OCI-LY7 (cell line): ENCODE data around the gene DXO. TPM values are rescaled to one million over a fixed set of nuclear protein-coding genes. Genes with fewer than 3 reads are reported as not detected.

Experiments
- microRNA-seq: library from miRNA; unstranded; fragments of <30 nt; microRNA quantifications from one replicate; pipeline ENCODE4 v1.2.0, GENCODE V29; 2022; ENCODE audit warnings: borderline replicate concordance
- small RNA-seq: library from RNA; depleted of rRNA; stranded (forward); fragments of <200 nt; gene quantifications from one replicate; pipeline ENCODE3, GENCODE V24; 2014
- total RNA-seq, 2 experiments: library from RNA; depleted of rRNA in 1 of 2; stranded (reverse); fragments of >200 nt in 1 of 2; shearing (Covaris generic) in 1 of 2; gene quantifications; 2 replicates each; pipeline ENCODE4 v1.2.3, GENCODE V29; 2014 to 2022

DXO gene
- total RNA-seq, 2 experiments from 2014 or later = 17.5 to 36.5 TPM

Small RNA genes lying within 50 kb of the gene (microRNA-seq; reads per million reads assigned to microRNA genes)
- not detected for gene MIR1236

Small RNA genes lying within 50 kb of the gene (small RNA-seq; reads per million reads assigned to genes)
- gene AL645922.1 = not detected

Other genes with a start within 250 kb of the DXO start
Only the 30 nearest of the 33 such genes appear.
- 104 and 108 TPM in 2 replicates for gene MSH5, start 232.1 kb downstream of the DXO start, total RNA-seq (2014; rRNA removed; shearing (Covaris generic))
- 218 and 258 TPM in 2 replicates for gene MSH5, start 232.1 kb downstream of the DXO start, total RNA-seq (2022)
- gene SAPCD1, start 209.5 kb downstream of the DXO start, total RNA-seq (2014; rRNA removed; shearing (Covaris generic)) = 31.3 and 47.1 TPM in 2 replicates
- 53.5 and 66.8 TPM in 2 replicates for gene SAPCD1, start 209.5 kb downstream of the DXO start, total RNA-seq (2022)
- gene VWA7, start 194.8 kb downstream of the DXO start, total RNA-seq (2014; rRNA removed; shearing (Covaris generic)) = 2.1 and 2.2 TPM in 2 replicates
- 3.7 and 6.5 TPM in 2 replicates for gene VWA7, start 194.8 kb downstream of the DXO start, total RNA-seq (2022)
- gene VARS1, start 176.4 kb downstream of the DXO start, total RNA-seq (2014; rRNA removed; shearing (Covaris generic)) = 47.0 and 51.2 TPM in 2 replicates
- 118 and 137 TPM in 2 replicates for gene VARS1, start 176.4 kb downstream of the DXO start, total RNA-seq (2022)
- 65.2 and 78.4 TPM in 2 replicates for gene LSM2, start 165.2 kb downstream of the DXO start, total RNA-seq (2014; rRNA removed; shearing (Covaris generic))
- gene LSM2, start 165.2 kb downstream of the DXO start, total RNA-seq (2022) = 78.0 and 82.6 TPM in 2 replicates
- gene HSPA1L, start 156.9 kb downstream of the DXO start, total RNA-seq (2014; rRNA removed; shearing (Covaris generic)) = 0.19 TPM in 1 of 2 replicates, not detected in the other
- gene HSPA1L, start 156.9 kb downstream of the DXO start, total RNA-seq (2022) = 0.15 and 0.49 TPM in 2 replicates
- gene HSPA1A, start 156.6 kb downstream of the DXO start, total RNA-seq (2014; rRNA removed; shearing (Covaris generic)) = 0.22 and 0.41 TPM in 2 replicates
- 0.81 and 2.2 TPM in 2 replicates for gene HSPA1A, start 156.6 kb downstream of the DXO start, total RNA-seq (2022)
- 160 and 177 TPM in 2 replicates for gene HSPA1B, start 144.4 kb downstream of the DXO start, total RNA-seq (2014; rRNA removed; shearing (Covaris generic))
- gene HSPA1B, start 144.4 kb downstream of the DXO start, total RNA-seq (2022) = 40.1 and 60.9 TPM in 2 replicates
- 5.5 and 7.0 TPM in 2 replicates for gene NEU1, start 109.3 kb downstream of the DXO start, total RNA-seq (2014; rRNA removed; shearing (Covaris generic))
- 10.6 and 13.4 TPM in 2 replicates for gene NEU1, start 109.3 kb downstream of the DXO start, total RNA-seq (2022)
- not detected in 2 replicates for gene SLC44A4, start 93.1 kb downstream of the DXO start, total RNA-seq (2014; rRNA removed; shearing (Covaris generic))
- not detected in 2 replicates for gene SLC44A4, start 93.1 kb downstream of the DXO start, total RNA-seq (2022)
- 49.5 and 55.1 TPM in 2 replicates for gene EHMT2, start 74.4 kb downstream of the DXO start, total RNA-seq (2014; rRNA removed; shearing (Covaris generic))
- 70.4 and 76.8 TPM in 2 replicates for gene EHMT2, start 74.4 kb downstream of the DXO start, total RNA-seq (2022)
- 12.8 and 17.6 TPM in 2 replicates for gene ZBTB12, start 70.1 kb downstream of the DXO start, total RNA-seq (2014; rRNA removed; shearing (Covaris generic))
- gene ZBTB12, start 70.1 kb downstream of the DXO start, total RNA-seq (2022) = 20.2 and 21.0 TPM in 2 replicates
- 3.1 and 3.4 TPM in 2 replicates for gene C2, start 44.4 kb downstream of the DXO start, total RNA-seq (2014; rRNA removed; shearing (Covaris generic))
- gene C2, start 44.4 kb downstream of the DXO start, total RNA-seq (2022) = 4.4 and 8.7 TPM in 2 replicates
- 1.1 TPM in 1 of 2 replicates, not detected in the other for gene CFB, start 26.0 kb downstream of the DXO start, total RNA-seq (2014; rRNA removed; shearing (Covaris generic))
- gene CFB, start 26.0 kb downstream of the DXO start, total RNA-seq (2022) = 1.2 and 2.4 TPM in 2 replicates
- gene NELFE, start 13.2 kb downstream of the DXO start, total RNA-seq (2014; rRNA removed; shearing (Covaris generic)) = 94.8 and 134 TPM in 2 replicates
- gene NELFE, start 13.2 kb downstream of the DXO start, total RNA-seq (2022) = 76.1 and 77.8 TPM in 2 replicates
- 45.8 and 62.2 TPM in 2 replicates for gene SKIC2, start 13.0 kb downstream of the DXO start, total RNA-seq (2014; rRNA removed; shearing (Covaris generic))
- gene SKIC2, start 13.0 kb downstream of the DXO start, total RNA-seq (2022) = 69.8 and 77.5 TPM in 2 replicates
- gene C4A, start 9.9 kb upstream of the DXO start, total RNA-seq (2014; rRNA removed; shearing (Covaris generic)) = 2.2 and 2.9 TPM in 2 replicates
- gene C4A, start 9.9 kb upstream of the DXO start, total RNA-seq (2022) = 4.8 and 6.6 TPM in 2 replicates
- 2.5 and 2.9 TPM in 2 replicates for gene C4B, start 42.7 kb upstream of the DXO start, total RNA-seq (2014; rRNA removed; shearing (Covaris generic))
- 3.7 and 4.2 TPM in 2 replicates for gene C4B, start 42.7 kb upstream of the DXO start, total RNA-seq (2022)
- not detected in 2 replicates for gene CYP21A2, start 66.3 kb upstream of the DXO start, total RNA-seq (2014; rRNA removed; shearing (Covaris generic))
- not detected in 2 replicates for gene CYP21A2, start 66.3 kb upstream of the DXO start, total RNA-seq (2022)
- gene TNXB, start 137.2 kb upstream of the DXO start, total RNA-seq (2014; rRNA removed; shearing (Covaris generic)) = 1.7 and 7.1 TPM in 2 replicates
- gene TNXB, start 137.2 kb upstream of the DXO start, total RNA-seq (2022) = 9.2 and 10.5 TPM in 2 replicates
- 44.8 and 57.7 TPM in 2 replicates for gene ATF6B, start 156.1 kb upstream of the DXO start, total RNA-seq (2014; rRNA removed; shearing (Covaris generic))
- gene ATF6B, start 156.1 kb upstream of the DXO start, total RNA-seq (2022) = 122 and 125 TPM in 2 replicates
- 10.1 and 11.6 TPM in 2 replicates for gene FKBPL, start 158.2 kb upstream of the DXO start, total RNA-seq (2014; rRNA removed; shearing (Covaris generic))
- gene FKBPL, start 158.2 kb upstream of the DXO start, total RNA-seq (2022) = 8.2 and 8.4 TPM in 2 replicates
- 0.13 and 0.47 TPM in 2 replicates for gene PRRT1, start 179.8 kb upstream of the DXO start, total RNA-seq (2014; rRNA removed; shearing (Covaris generic))
- 2.4 and 3.5 TPM in 2 replicates for gene PRRT1, start 179.8 kb upstream of the DXO start, total RNA-seq (2022)
- gene PPT2, start 182.0 kb upstream of the DXO start, total RNA-seq (2014; rRNA removed; shearing (Covaris generic)) = 111 and 130 TPM in 2 replicates
- 34.1 and 39.0 TPM in 2 replicates for gene PPT2, start 182.0 kb upstream of the DXO start, total RNA-seq (2022)
- 7.4 and 11.4 TPM in 2 replicates for gene EGFL8, start 192.5 kb upstream of the DXO start, total RNA-seq (2014; rRNA removed; shearing (Covaris generic))
- 21.6 and 23.0 TPM in 2 replicates for gene EGFL8, start 192.5 kb upstream of the DXO start, total RNA-seq (2022)
- gene AGPAT1, start 203.9 kb upstream of the DXO start, total RNA-seq (2014; rRNA removed; shearing (Covaris generic)) = 18.0 and 24.5 TPM in 2 replicates
- 28.1 and 30.1 TPM in 2 replicates for gene AGPAT1, start 203.9 kb upstream of the DXO start, total RNA-seq (2022)
- 51.3 and 59.9 TPM in 2 replicates for gene RNF5, start 206.3 kb upstream of the DXO start, total RNA-seq (2014; rRNA removed; shearing (Covaris generic))
- gene RNF5, start 206.3 kb upstream of the DXO start, total RNA-seq (2022) = 50.6 and 56.1 TPM in 2 replicates
- 6.6 and 6.7 TPM in 2 replicates for gene AGER, start 212.1 kb upstream of the DXO start, total RNA-seq (2014; rRNA removed; shearing (Covaris generic))
- gene AGER, start 212.1 kb upstream of the DXO start, total RNA-seq (2022) = 26.9 and 29.9 TPM in 2 replicates
- gene PBX2, start 218.1 kb upstream of the DXO start, total RNA-seq (2014; rRNA removed; shearing (Covaris generic)) = 23.1 and 23.7 TPM in 2 replicates
- 77.3 and 80.5 TPM in 2 replicates for gene PBX2, start 218.1 kb upstream of the DXO start, total RNA-seq (2022)
- 94.4 and 101 TPM in 2 replicates for gene GPSM3, start 220.5 kb upstream of the DXO start, total RNA-seq (2014; rRNA removed; shearing (Covaris generic))
- 99.9 and 100 TPM in 2 replicates for gene GPSM3, start 220.5 kb upstream of the DXO start, total RNA-seq (2022)